Keratinocyte (primary cell): ENCODE data around the gene TUG1.

Source experiments
- CTCF ChIP-seq, 3 experiments: IDR thresholded peaks in 1 of 3; conservative IDR thresholded peaks in 1 of 3; optimal IDR thresholded peaks in 1 of 3; 2 replicates in 2 of 3; 3 replicates in 1 of 3; pipeline versions ENCODE3 to v1.5.1; 2011; ENCODE audit warnings: low read length in 3 of 3, mild to moderate bottlenecking in 3 of 3, moderate library complexity in 2 of 3, control low read depth in 1 of 3, inconsistent platforms in 1 of 3; ENCODE audit not compliant: insufficient read depth in 2 of 3; ENCODE audit errors: extremely low read depth in 1 of 3
- EZH2 ChIP-seq: IDR thresholded peaks from one replicate; pipeline ENCODE4 v1.6.1; 2012; ENCODE audit warnings: inconsistent platforms, mild to moderate bottlenecking, low read length, moderate library complexity

- TF ChIP-seq CTCF (optimal IDR thresholded peaks at IDR 0.05 in 1 of 3, IDR thresholded peaks at IDR 0.05 in 1 of 3, conservative IDR thresholded peaks at IDR 0.05 in 1 of 3; ENCODE audit: extremely low read depth in 1 of 3, insufficient read depth in 2 of 3, low read length in 3 of 3): peak; percentile 45 to 62 (median 47)
- TF ChIP-seq EZH2: no peak
Measured at GRCh38 chr22:30947173-30947815, 21.8 kb upstream of the TUG1 start.
